GM12892 (cell line): ENCODE measurements around the gene PDE8B.
A peak's percentile ranks its signal among the peaks of the same experiment; 100 is the strongest.

Experiments
- DNase-seq: peaks from one replicate; pipeline ENCODE4 v3.0.0; 2011; ENCODE audit not compliant: insufficient read length
- FAIRE-seq: peaks from 2 replicates; lab custom pipeline; 2011; peaks lifted over from hg19 to GRCh38; lab: Jason Lieb, UNC
- POLR2A ChIP-seq: IDR thresholded peaks from 2 replicates; pipeline ENCODE4 v1.6.1; 2011; ENCODE audit warnings: low read depth, low read length, control low read depth
- POLR2AphosphoS5 ChIP-seq: IDR thresholded peaks from 2 replicates; pipeline ENCODE4 v1.6.1; 2011; ENCODE audit warnings: low read depth, low read length, control low read depth
- TAF1 ChIP-seq: IDR thresholded peaks from 2 replicates; pipeline ENCODE4 v1.6.1; 2011; ENCODE audit warnings: low read depth, mild to moderate bottlenecking, control low read depth, low read length, borderline replicate concordance

The PDE8B gene

GRCh38 chr5:77174526-77174925, 36.0 kb upstream of the PDE8B start:
- no peak for TF ChIP-seq TAF1
- TF ChIP-seq POLR2A, result no peak
- no peak for TF ChIP-seq POLR2AphosphoS5
- FAIRE-seq (no peak), DNase-seq (no peak)

- TF ChIP-seq POLR2AphosphoS5, result no peak
- no peak for TF ChIP-seq POLR2A
- TF ChIP-seq TAF1, result no peak
- FAIRE-seq, result no peak
- DNase-seq, result no peak
Measured at GRCh38 chr5:77175231-77175630, 35.2 kb upstream of the PDE8B start.

- DNase-seq (no peak), FAIRE-seq (no peak)
- TF ChIP-seq POLR2AphosphoS5, result no peak
- TF ChIP-seq TAF1, result no peak
- no peak for TF ChIP-seq POLR2A
Measured at GRCh38 chr5:77176429-77176828, 34.1 kb upstream of the PDE8B start.

- FAIRE-seq (no peak), DNase-seq (no peak)
- no peak for TF ChIP-seq TAF1
- TF ChIP-seq POLR2A, result no peak
- TF ChIP-seq POLR2AphosphoS5, result no peak
Measured at GRCh38 chr5:77177576-77177975, 32.9 kb upstream of the PDE8B start.

- FAIRE-seq, result no peak
- TF ChIP-seq TAF1 (no peak), POLR2A (no peak), POLR2AphosphoS5 (no peak)
- no peak for DNase-seq
Measured at GRCh38 chr5:77180167-77181081, 30.1 kb upstream of the PDE8B start.

- TF ChIP-seq POLR2AphosphoS5 (no peak), TAF1 (no peak), POLR2A (no peak)
- FAIRE-seq, result no peak
- no peak for DNase-seq
Measured at GRCh38 chr5:77181173-77181572, 29.3 kb upstream of the PDE8B start.

- no peak for DNase-seq
- FAIRE-seq, result no peak
- no peak for TF ChIP-seq TAF1
- TF ChIP-seq POLR2AphosphoS5, result no peak
- TF ChIP-seq POLR2A, result no peak
Measured at GRCh38 chr5:77181596-77182304, 28.7 kb upstream of the PDE8B start.

- DNase-seq, result no peak
- no peak for FAIRE-seq
- TF ChIP-seq TAF1, result no peak
- TF ChIP-seq POLR2AphosphoS5, result no peak
- no peak for TF ChIP-seq POLR2A
Measured at GRCh38 chr5:77182367-77182766, 28.1 kb upstream of the PDE8B start.

GRCh38 chr5:77186652-77187370, 23.7 kb upstream of the PDE8B start:
- DNase-seq (no peak), FAIRE-seq (peak; percentile 44)
- TF ChIP-seq POLR2A, result no peak
- no peak for TF ChIP-seq POLR2AphosphoS5
- no peak for TF ChIP-seq TAF1

- TF ChIP-seq POLR2A (no peak), POLR2AphosphoS5 (no peak), TAF1 (no peak)
- DNase-seq (no peak), FAIRE-seq (no peak)
Measured at GRCh38 chr5:77189421-77189820, 21.1 kb upstream of the PDE8B start.

GRCh38 chr5:77192441-77193050, 17.9 kb upstream of the PDE8B start:
- no peak for FAIRE-seq
- TF ChIP-seq POLR2AphosphoS5 (no peak), TAF1 (no peak), POLR2A (no peak)
- DNase-seq, result no peak

- FAIRE-seq (no peak), DNase-seq (no peak)
- TF ChIP-seq POLR2AphosphoS5 (no peak), POLR2A (no peak), TAF1 (no peak)
Measured at GRCh38 chr5:77194762-77195161, 15.7 kb upstream of the PDE8B start.

- no peak for FAIRE-seq
- no peak for DNase-seq
- TF ChIP-seq POLR2AphosphoS5 (no peak), TAF1 (no peak), POLR2A (no peak)
Measured at GRCh38 chr5:77197840-77198554, 12.5 kb upstream of the PDE8B start.
